AG09319 (cell line): ENCODE measurements around the gene SLC1A7.

Experiments used
- DNase-seq: peaks from one replicate; pipeline ENCODE4 v3.0.0-alpha.2; 2010; ENCODE audit warnings: low read depth; ENCODE audit errors: extremely low read depth
- CTCF ChIP-seq: IDR thresholded peaks from 2 replicates; pipeline ENCODE4 v1.5.1; 2011; ENCODE audit warnings: low read depth, mild to moderate bottlenecking, inconsistent platforms, low read length, moderate library complexity

The SLC1A7 gene

GRCh38 chr1:53116933-53117600 lies 25.4 kb downstream of the SLC1A7 start:
- no peak for DNase-seq
- no peak for TF ChIP-seq CTCF

- TF ChIP-seq CTCF: no peak
These were observed 26.1 kb downstream of the SLC1A7 start for GRCh38 chr1:53116307-53116810.

GRCh38 chr1:53115403-53116306 lies 26.8 kb downstream of the SLC1A7 start:
- DNase-seq: no peak

More at GRCh38 chr1:53116307-53116810, 26.1 kb downstream of the SLC1A7 start:
- no peak for DNase-seq

GRCh38 chr1:53114581-53115400 lies 27.6 kb downstream of the SLC1A7 start:
- TF ChIP-seq CTCF: no peak
- no peak for DNase-seq

More at GRCh38 chr1:53115403-53116306, 26.8 kb downstream of the SLC1A7 start:
- no peak for TF ChIP-seq CTCF

GRCh38 chr1:53114090-53114489 lies 28.3 kb downstream of the SLC1A7 start:
- no peak for DNase-seq
- no peak for TF ChIP-seq CTCF

GRCh38 chr1:53112861-53113260 lies 29.6 kb downstream of the SLC1A7 start:
- no peak for DNase-seq
- TF ChIP-seq CTCF: no peak
